Mesothelial cell of epicardium (in vitro differentiated cells): ENCODE measurements around the gene VAV3. TPM values are rescaled to one million over a fixed set of nuclear protein-coding genes. Genes with fewer than 3 reads are reported as not detected.

Source experiments
- DNase-seq, 2 experiments: peaks; one replicate each; pipeline ENCODE4 v3.0.0; 2021; ENCODE audit warnings: low spot score in 2 of 2; ENCODE audit not compliant: unreplicated experiment in 2 of 2
- H3K27ac Mint-ChIP-seq: 2 replicates; pipeline ENCODE4 v1.8.0; 2021; ENCODE audit warnings: mixed read lengths
- H3K27me3 Mint-ChIP-seq: 2 replicates; pipeline ENCODE4 v1.8.0; 2021; ENCODE audit warnings: low read depth, mixed read lengths
- H3K36me3 Mint-ChIP-seq: 2 replicates; pipeline ENCODE4 v1.8.0; 2021; ENCODE audit warnings: mixed read lengths
- H3K4me1 Mint-ChIP-seq: 2 replicates; pipeline ENCODE4 v1.8.0; 2021; ENCODE audit warnings: mixed read lengths
- H3K4me3 Mint-ChIP-seq: 2 replicates; pipeline ENCODE4 v1.8.0; 2021; ENCODE audit warnings: mild to moderate bottlenecking, moderate library complexity, mixed read lengths
- H3K9me3 Mint-ChIP-seq: 2 replicates; pipeline ENCODE4 v1.8.0; 2021; ENCODE audit warnings: mixed read lengths
- total RNA-seq: library from RNA; stranded (reverse); gene quantifications from 3 replicates; pipeline ENCODE4 v1.2.1, GENCODE V29; 2021
- TF ChIP-seq, protein P1 (sequence below): fragments of 200-600 bp; sonication (generic); IDR thresholded peaks from one replicate; pipeline ENCODE4 v1.5.0; 2021; ENCODE audit warnings: antibody characterized with exemption; ENCODE audit not compliant: unreplicated experiment

VAV3 gene
- total RNA-seq, 1 donor from 2014 or later, result 3.2 TPM

DNA sequence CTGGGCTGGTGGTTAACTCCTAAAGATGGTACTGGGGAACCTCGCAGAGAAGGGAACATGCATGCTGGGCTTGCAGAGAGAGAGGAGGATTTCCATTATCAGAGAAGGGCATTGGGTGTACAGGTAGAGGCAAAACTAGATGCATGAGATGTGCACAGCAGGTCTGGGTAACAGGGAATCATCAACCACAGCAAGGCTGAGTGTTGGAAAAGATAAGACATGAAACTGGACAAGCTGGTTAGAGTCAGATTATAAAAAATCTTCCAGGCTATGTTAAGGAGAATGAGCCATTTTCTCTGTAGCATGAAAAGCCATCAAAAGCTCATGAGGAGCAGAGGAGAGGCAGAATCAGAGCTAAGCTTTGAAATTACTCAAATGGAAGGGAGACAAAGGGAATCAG is 147.8 kb downstream of the VAV3 start:
- no peaks in the 10 kb centered on the region for H3K9me3 Mint-ChIP-seq
- no peaks in the 10 kb centered on the region for H3K36me3 Mint-ChIP-seq
- TF ChIP-seq, protein P1, sequence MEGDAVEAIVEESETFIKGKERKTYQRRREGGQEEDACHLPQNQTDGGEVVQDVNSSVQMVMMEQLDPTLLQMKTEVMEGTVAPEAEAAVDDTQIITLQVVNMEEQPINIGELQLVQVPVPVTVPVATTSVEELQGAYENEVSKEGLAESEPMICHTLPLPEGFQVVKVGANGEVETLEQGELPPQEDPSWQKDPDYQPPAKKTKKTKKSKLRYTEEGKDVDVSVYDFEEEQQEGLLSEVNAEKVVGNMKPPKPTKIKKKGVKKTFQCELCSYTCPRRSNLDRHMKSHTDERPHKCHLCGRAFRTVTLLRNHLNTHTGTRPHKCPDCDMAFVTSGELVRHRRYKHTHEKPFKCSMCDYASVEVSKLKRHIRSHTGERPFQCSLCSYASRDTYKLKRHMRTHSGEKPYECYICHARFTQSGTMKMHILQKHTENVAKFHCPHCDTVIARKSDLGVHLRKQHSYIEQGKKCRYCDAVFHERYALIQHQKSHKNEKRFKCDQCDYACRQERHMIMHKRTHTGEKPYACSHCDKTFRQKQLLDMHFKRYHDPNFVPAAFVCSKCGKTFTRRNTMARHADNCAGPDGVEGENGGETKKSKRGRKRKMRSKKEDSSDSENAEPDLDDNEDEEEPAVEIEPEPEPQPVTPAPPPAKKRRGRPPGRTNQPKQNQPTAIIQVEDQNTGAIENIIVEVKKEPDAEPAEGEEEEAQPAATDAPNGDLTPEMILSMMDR, result no peak
- no peak overlapping the region for H3K4me3 Mint-ChIP-seq
- peaks cover 13% of the 10 kb centered on the region for H3K27me3 Mint-ChIP-seq
- no peak overlapping the region for H3K27ac Mint-ChIP-seq
- no peak for DNase-seq
- no peaks in the 10 kb centered on the region for H3K4me1 Mint-ChIP-seq

DNA sequence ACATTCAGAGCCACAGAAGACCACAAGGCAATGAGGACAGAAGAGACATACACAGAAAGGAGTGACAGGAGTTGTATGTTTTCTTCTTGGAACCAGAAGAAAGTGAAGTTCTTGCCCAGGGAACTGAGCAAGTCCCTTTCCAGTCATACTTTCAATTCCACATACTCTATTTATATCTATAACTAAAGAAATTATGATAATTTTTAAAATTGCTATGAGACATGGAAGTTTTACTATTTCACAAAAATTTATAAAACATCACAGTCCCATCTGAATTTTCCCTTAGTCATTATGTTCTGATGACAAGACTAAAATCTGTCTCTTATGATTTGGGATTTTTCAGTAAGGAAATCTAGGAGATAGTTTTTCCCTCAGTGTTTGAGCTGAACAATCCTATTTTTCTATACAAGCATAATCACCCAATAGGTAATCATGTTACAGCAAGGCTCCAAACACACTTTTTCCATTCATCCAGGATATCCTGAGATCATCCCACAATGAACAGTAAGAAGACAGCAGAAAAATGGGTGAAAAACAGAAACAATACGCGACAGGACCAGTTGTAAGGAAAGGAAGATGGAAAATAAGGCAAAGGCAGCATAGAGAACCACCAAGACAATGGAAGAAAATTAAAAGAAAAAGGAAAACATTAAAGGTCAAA is 154.6 kb downstream of the VAV3 start:
- H3K27me3 Mint-ChIP-seq, result peaks cover 26% of the 10 kb centered on the region
- no peaks in the 10 kb centered on the region for H3K36me3 Mint-ChIP-seq
- no peak overlapping the region for H3K4me3 Mint-ChIP-seq
- no peak overlapping the region for H3K27ac Mint-ChIP-seq
- TF ChIP-seq, protein P1, result no peak
- H3K4me1 Mint-ChIP-seq, result no peaks in the 10 kb centered on the region
- DNase-seq, result no peak
- H3K9me3 Mint-ChIP-seq, result no peaks in the 10 kb centered on the region

DNA sequence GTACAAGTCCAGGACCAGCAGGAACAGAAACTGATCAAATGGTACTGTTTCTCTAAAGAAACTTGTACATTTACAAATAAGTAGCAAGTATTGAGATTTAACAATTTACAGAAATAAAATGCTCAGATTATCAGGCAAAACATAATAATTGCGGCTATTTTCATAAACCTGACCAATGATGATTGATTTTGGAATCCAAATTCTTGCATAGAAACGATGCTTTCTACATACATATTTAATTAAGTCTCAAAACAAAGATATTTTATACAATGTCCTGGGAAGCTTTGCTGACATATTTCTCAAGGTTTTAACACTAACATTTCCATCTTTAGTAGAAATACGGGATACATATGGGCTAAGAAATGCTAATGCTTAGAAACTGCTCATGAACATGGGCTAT is 157.1 kb downstream of the VAV3 start:
- Mint-ChIP-seq H3K27me3 (peaks cover 27% of the 10 kb centered on the region), H3K4me3 (no peak overlapping the region), H3K9me3 (no peaks in the 10 kb centered on the region), H3K4me1 (no peaks in the 10 kb centered on the region), H3K36me3 (no peaks in the 10 kb centered on the region), H3K27ac (no peak overlapping the region)
- DNase-seq, result no peak
- TF ChIP-seq, protein P1, result no peak

DNA sequence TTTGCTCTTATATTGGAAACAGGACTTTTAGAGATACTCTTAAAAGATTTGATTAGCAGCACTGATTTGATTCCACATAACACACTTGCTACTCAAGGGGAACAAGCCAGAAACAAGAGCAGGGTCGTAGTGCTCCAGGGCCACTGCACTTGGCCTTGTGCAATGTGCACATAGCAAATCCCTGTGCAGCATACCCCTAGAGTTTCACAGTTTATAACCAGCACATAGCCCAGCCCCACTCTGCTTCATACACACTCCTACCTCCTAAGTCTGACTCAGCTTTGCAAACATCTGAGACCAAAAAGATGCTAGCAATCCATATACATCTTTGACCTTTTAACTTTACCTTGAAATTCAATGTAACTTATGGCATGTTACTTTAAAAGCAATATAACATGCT is 157.6 kb downstream of the VAV3 start:
- Mint-ChIP-seq H3K4me1 (no peaks in the 10 kb centered on the region), H3K4me3 (no peak overlapping the region), H3K27me3 (peaks cover 27% of the 10 kb centered on the region), H3K27ac (no peak overlapping the region), H3K9me3 (no peaks in the 10 kb centered on the region), H3K36me3 (no peaks in the 10 kb centered on the region)
- TF ChIP-seq, protein P1, result no peak
- no peak for DNase-seq

DNA sequence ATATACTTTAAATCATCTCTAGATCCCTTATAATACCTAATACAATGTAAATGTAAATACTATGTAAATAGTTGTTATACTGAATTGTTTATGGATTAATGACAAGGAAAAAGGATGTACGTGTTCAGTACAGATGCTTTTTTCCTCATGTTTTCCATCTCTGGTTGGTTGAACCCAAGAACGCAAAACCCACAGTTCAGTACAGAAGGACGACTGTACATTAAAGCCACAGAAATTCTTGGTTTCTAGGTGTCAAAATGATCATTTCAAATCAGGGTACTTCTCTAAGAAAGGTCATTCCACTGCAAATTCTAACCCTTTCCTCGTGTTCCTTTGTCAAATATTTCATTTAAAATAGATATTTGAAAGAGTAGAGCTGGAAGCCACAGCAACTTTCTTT is 158.1 kb downstream of the VAV3 start:
- peaks cover 27% of the 10 kb centered on the region for H3K27me3 Mint-ChIP-seq
- H3K4me3 Mint-ChIP-seq, result no peak overlapping the region
- no peaks in the 10 kb centered on the region for H3K36me3 Mint-ChIP-seq
- H3K4me1 Mint-ChIP-seq, result no peaks in the 10 kb centered on the region
- TF ChIP-seq, protein P1, result no peak
- no peak for DNase-seq
- no peaks in the 10 kb centered on the region for H3K9me3 Mint-ChIP-seq
- no peak overlapping the region for H3K27ac Mint-ChIP-seq

DNA sequence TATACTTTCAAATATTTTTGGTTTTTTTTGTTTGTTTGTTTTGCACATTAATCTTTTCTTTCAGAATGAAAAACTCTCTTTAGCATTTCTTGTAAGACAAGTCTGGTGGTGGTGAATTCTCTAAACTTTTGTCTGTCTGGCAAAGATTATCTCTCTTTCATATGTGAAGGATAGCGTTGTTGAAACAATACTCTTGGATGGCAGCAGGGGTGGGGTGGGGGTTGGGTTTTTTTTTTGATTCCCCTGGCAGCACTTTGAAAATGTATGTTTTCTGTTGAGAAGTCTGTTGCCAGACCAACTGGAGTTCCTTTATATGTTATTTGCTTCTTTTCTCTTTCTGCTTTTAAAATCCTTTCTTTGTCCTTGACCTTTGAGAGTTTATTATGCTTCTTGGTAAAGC is 160.2 kb downstream of the VAV3 start:
- H3K36me3 Mint-ChIP-seq, result peaks cover 2% of the 10 kb centered on the region
- peaks cover 14% of the 10 kb centered on the region for H3K9me3 Mint-ChIP-seq
- no peak overlapping the region for H3K27ac Mint-ChIP-seq

More for the DNA sequence above, 160.2 kb downstream of the VAV3 start:
- DNase-seq, result no peak
- TF ChIP-seq, protein P1, result no peak
- no peaks in the 10 kb centered on the region for H3K4me1 Mint-ChIP-seq
- H3K4me3 Mint-ChIP-seq, result no peak overlapping the region
- H3K27me3 Mint-ChIP-seq, result peaks cover 13% of the 10 kb centered on the region
